H1 (cell line): ENCODE measurements around the gene PANX1. TPM values are rescaled to one million over a fixed set of nuclear protein-coding genes. Genes with fewer than 3 reads are reported as not detected.

Experiments used
- CTCF ChIA-PET: fragments of 300-600 bp; sonication (Branson Sonifier 250); formaldehyde crosslinking; loops from one replicate; lab custom pipeline; 2021; ENCODE audit not compliant: partially characterized antibody; lab: Charles Lee
- POLR2A ChIA-PET: fragments of 300-600 bp; sonication (Branson Sonifier 250); formaldehyde crosslinking; loops from one replicate; lab custom pipeline; 2021; ENCODE audit warnings: inconsistent platforms; ENCODE audit not compliant: partially characterized antibody; lab: Charles Lee
- DNase-seq, 2 experiments: peaks; one replicate each; pipeline versions ENCODE4 v3.0.0 to v3.0.0-alpha.2; 2010 to 2022; ENCODE audit warnings: low spot score in 2 of 2, low read depth in 1 of 2, mixed read lengths in 1 of 2
- FAIRE-seq: peaks from 2 replicates; lab custom pipeline; 2011; peaks lifted over from hg19 to GRCh38; lab: Jason Lieb, UNC
- H2AFZ ChIP-seq: 2 replicates; pipeline ENCODE4 v1.8.1; 2012; ENCODE audit warnings: low read length, inconsistent platforms
- H2AK5ac ChIP-seq: 2 replicates; pipeline ENCODE4 v1.6.1; 2013; ENCODE audit warnings: low read depth, low read length
- H2BK120ac ChIP-seq: replicated peaks from 2 replicates; pipeline ENCODE3; 2013; ENCODE audit warnings: low read depth, low read length, inconsistent platforms
- H2BK12ac ChIP-seq: 2 replicates; pipeline ENCODE4 v1.6.1; 2013; ENCODE audit warnings: low read depth, low read length
- H2BK15ac ChIP-seq: 2 replicates; pipeline ENCODE4 v1.6.1; 2013; ENCODE audit warnings: low read length
- H2BK20ac ChIP-seq: 2 replicates; pipeline ENCODE4 v1.6.1; 2013; ENCODE audit warnings: low read length
- H2BK5ac ChIP-seq: 2 replicates; pipeline ENCODE4 v1.6.1; 2013; ENCODE audit warnings: low read depth, low read length
- H3K14ac ChIP-seq: 2 replicates; pipeline ENCODE4 v1.6.1; 2013; ENCODE audit warnings: inconsistent platforms; ENCODE audit not compliant: insufficient read length
- H3K18ac ChIP-seq: 2 replicates; pipeline ENCODE4 v1.6.1; 2013; ENCODE audit warnings: low read length; ENCODE audit errors: extremely low read depth
- H3K23ac ChIP-seq: 2 replicates; pipeline ENCODE4 v1.6.1; 2013; ENCODE audit warnings: inconsistent platforms; ENCODE audit not compliant: insufficient read length
- H3K23me2 ChIP-seq: 2 replicates; pipeline ENCODE4 v1.6.1; 2013; ENCODE audit warnings: low read depth, low read length
- H3K27ac ChIP-seq: 2 replicates; pipeline ENCODE4 v1.6.1; 2011; ENCODE audit warnings: low read depth, low read length, inconsistent platforms
- H3K27me3 ChIP-seq, 4 experiments: replicated peaks in 1 of 4; 1 replicate in 1 of 4; 2 replicates in 3 of 4; pipeline versions ENCODE4 v1.6.1 to v1.8.1; 2011 to 2013; ENCODE audit warnings: low read length in 3 of 4, mild to moderate bottlenecking in 3 of 4, inconsistent platforms in 2 of 4, mixed read lengths in 2 of 4, moderate library complexity in 1 of 4; ENCODE audit not compliant: control insufficient read depth in 3 of 4, insufficient read depth in 3 of 4; ENCODE audit errors: extremely low read depth in 1 of 4
- H3K36me3 ChIP-seq, 4 experiments: 2 replicates each; pipeline versions ENCODE4 v1.6.1 to v1.8.1; 2011 to 2013; ENCODE audit warnings: mild to moderate bottlenecking in 4 of 4, low read length in 3 of 4, moderate library complexity in 2 of 4, control low read depth in 1 of 4, inconsistent platforms in 1 of 4; ENCODE audit not compliant: insufficient read depth in 4 of 4, control insufficient read depth in 2 of 4
- H3K4ac ChIP-seq: replicated peaks from 2 replicates; pipeline ENCODE3; 2013; ENCODE audit warnings: low read length, low read depth, mixed read lengths, inconsistent platforms; ENCODE audit not compliant: insufficient read length
- H3K4me1 ChIP-seq, 4 experiments: replicated peaks in 1 of 4; 1 replicate in 1 of 4; 2 replicates in 3 of 4; pipeline versions ENCODE4 v1.6.1 to v1.8.1; 2011 to 2013; ENCODE audit warnings: low read length in 3 of 4, inconsistent platforms in 2 of 4, mixed read lengths in 1 of 4; ENCODE audit not compliant: insufficient read depth in 4 of 4, control insufficient read depth in 3 of 4
- H3K4me2 ChIP-seq, 2 experiments: 2 replicates each; pipeline versions ENCODE4 v1.6.1 to v1.8.1; 2011 to 2013; ENCODE audit warnings: low read depth in 2 of 2, low read length in 2 of 2, control low read depth in 1 of 2, inconsistent platforms in 1 of 2, mild to moderate bottlenecking in 1 of 2; ENCODE audit not compliant: insufficient read depth in 1 of 2
- H3K4me3 ChIP-seq, 4 experiments: fragments of 200-600, 300-600 bp in 1 of 4; sonication (generic), shearing (Covaris generic), sonication (Bioruptor Twin) in 1 of 4; 2 replicates each; pipeline versions ENCODE4 v1.5.1 to v1.8.1; 2011 to 2016; ENCODE audit warnings: low read length in 4 of 4, low read depth in 3 of 4, control low read depth in 2 of 4, inconsistent platforms in 2 of 4, mild to moderate bottlenecking in 2 of 4, mixed read lengths in 1 of 4, moderate library complexity in 1 of 4; ENCODE audit not compliant: insufficient read depth in 2 of 4; ENCODE audit errors: extremely low read depth in 1 of 4
- H3K56ac ChIP-seq: replicated peaks from 2 replicates; pipeline ENCODE3; 2013; ENCODE audit warnings: low read depth, mild to moderate bottlenecking, mixed read lengths, low read length, inconsistent platforms; ENCODE audit not compliant: insufficient read length
- H3K79me1 ChIP-seq: 2 replicates; pipeline ENCODE4 v1.6.1; 2013; ENCODE audit warnings: low read depth, low read length, control low read depth
- H3K79me2 ChIP-seq, 2 experiments: 2 replicates each; pipeline versions ENCODE4 v1.6.1 to v1.8.1; 2012 to 2013; ENCODE audit warnings: low read length in 2 of 2, mild to moderate bottlenecking in 2 of 2, inconsistent platforms in 1 of 2; ENCODE audit not compliant: insufficient read depth in 2 of 2, control insufficient read depth in 1 of 2
- H3K9ac ChIP-seq, 4 experiments: replicated peaks in 1 of 4; 1 replicate in 1 of 4; 2 replicates in 3 of 4; pipeline versions ENCODE4 v1.6.1 to v1.8.1; 2011 to 2013; ENCODE audit warnings: low read depth in 3 of 4, low read length in 3 of 4, control low read depth in 2 of 4, mild to moderate bottlenecking in 2 of 4, moderate library complexity in 2 of 4, inconsistent platforms in 1 of 4; ENCODE audit errors: extremely low read depth in 1 of 4
- H3K9me3 ChIP-seq, 2 experiments: 2 replicates each; pipeline versions ENCODE4 v1.6.1 to v1.8.1; 2012 to 2013; ENCODE audit warnings: mild to moderate bottlenecking in 2 of 2, moderate library complexity in 2 of 2, control low read depth in 1 of 2, inconsistent platforms in 1 of 2, low read depth in 1 of 2, low read length in 1 of 2, mixed read lengths in 1 of 2; ENCODE audit not compliant: insufficient read depth in 2 of 2
- H4K20me1 ChIP-seq, 2 experiments: replicated peaks in 1 of 2; 2 replicates each; pipeline versions ENCODE3 to v1.8.1; 2011 to 2013; ENCODE audit warnings: inconsistent platforms in 2 of 2, low read length in 2 of 2, mild to moderate bottlenecking in 1 of 2; ENCODE audit not compliant: insufficient read depth in 2 of 2, control insufficient read depth in 1 of 2
- H4K5ac ChIP-seq: 2 replicates; pipeline ENCODE4 v1.6.1; 2013; ENCODE audit warnings: low read length, low read depth, mixed read lengths, inconsistent platforms; ENCODE audit not compliant: insufficient read length
- H4K8ac ChIP-seq: 2 replicates; pipeline ENCODE4 v1.8.0; 2013; ENCODE audit warnings: mild to moderate bottlenecking, moderate library complexity, low read length, inconsistent platforms; ENCODE audit not compliant: insufficient read depth; ENCODE audit errors: extremely low read depth
- H4K91ac ChIP-seq: replicated peaks from 2 replicates; pipeline ENCODE3; 2013; ENCODE audit warnings: low read length, mixed read lengths, inconsistent platforms; ENCODE audit not compliant: insufficient read length
- POLR2A ChIP-seq, 2 experiments: IDR thresholded peaks; 1 replicate in 1 of 2; 2 replicates in 1 of 2; pipeline ENCODE4 v1.6.1; 2011; ENCODE audit warnings: low read depth in 2 of 2, low read length in 2 of 2, mild to moderate bottlenecking in 2 of 2; ENCODE audit errors: control extremely low read depth in 1 of 2
- POU5F1 ChIP-seq: IDR thresholded peaks from 2 replicates; pipeline ENCODE4 v1.6.1; 2011; ENCODE audit warnings: low read depth, mild to moderate bottlenecking, low read length, moderate library complexity
- TAF7 ChIP-seq: optimal IDR thresholded peaks from 2 replicates; pipeline ENCODE3; 2011; ENCODE audit warnings: low read depth, mild to moderate bottlenecking, inconsistent platforms, low read length, moderate library complexity, borderline replicate concordance
- TEAD4 ChIP-seq: IDR thresholded peaks from 2 replicates; pipeline ENCODE4 v1.6.1; 2012; ENCODE audit warnings: low read depth, low read length, inconsistent platforms, mixed read lengths
- YY1 ChIP-seq: IDR thresholded peaks from 2 replicates; pipeline ENCODE4 v1.6.1; 2011; ENCODE audit warnings: low read depth, mild to moderate bottlenecking, low read length
- whole genome bisulfite sequencing, 2 experiments: shearing (Covaris generic) in 1 of 2; methylation state at CpG; one replicate each; pipeline versions ENCODE4 v1.1.6 to v1.1.7; 2013 to 2015; ENCODE audit warnings: low lambda C conversion rate in 2 of 2, mixed read lengths in 2 of 2, inconsistent platforms in 1 of 2, low coverage in 1 of 2, missing lambda C conversion rate in 1 of 2; ENCODE audit not compliant: insufficient replicate concordance in 2 of 2, insufficient coverage in 1 of 2, insufficient read length in 1 of 2; ENCODE audit errors: extremely low coverage in 1 of 2, missing lambda C conversion rate in 1 of 2; 5-methylcytosine and 5-hydroxymethylcytosine counted together
- polyA plus RNA-seq, 7 experiments: library from polyadenylated mRNA; depleted of rRNA in 3 of 7; stranded (reverse) in 5 of 7; unstranded in 2 of 7; fragments of >200 nt in 5 of 7; fragments of 200-250 nt in 2 of 7; gene quantifications; 1 replicate in 5 of 7; 2 replicates in 1 of 7; 4 replicates in 1 of 7; pipeline versions ENCODE4 v1.2.1 to v1.2.3, GENCODE V29; 2011 to 2013; ENCODE audit warnings: missing spikeins in 2 of 7, mixed read lengths in 2 of 7
- total RNA-seq: library from RNA; stranded (reverse); fragmentation: NEBNext Ultra II Directional; extraction: Animal tissue kit (Norgen Biotek cat#: 25700); gene quantifications from 2 replicates; pipeline ENCODE4 v1.2.1, GENCODE V29; 2021

The PANX1 gene
- total and polyA plus RNA-seq, 2 of the 8 experiments (the other 6 are each of a cell fraction or from before 2014, with no cell fraction given) = 15.9 to 35.2 TPM

DNA sequence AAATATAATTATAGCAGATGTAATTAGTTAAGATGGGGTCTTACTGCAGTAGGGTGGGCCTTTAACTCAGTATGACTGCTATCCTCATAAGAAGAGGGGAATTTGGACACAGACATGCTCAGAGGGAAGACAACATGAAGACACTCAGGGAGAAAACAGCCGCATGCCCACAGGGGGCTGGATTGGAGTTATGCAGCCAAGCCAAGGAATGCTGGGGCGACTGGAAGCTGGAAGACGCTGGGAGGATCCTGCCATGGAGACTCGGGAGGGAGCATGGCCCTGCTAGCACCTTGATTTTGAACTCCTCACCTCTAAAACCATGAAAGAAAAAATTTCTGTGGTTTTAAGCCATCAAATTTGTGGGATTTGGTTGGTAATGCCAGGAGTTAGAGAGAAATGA is 40.9 kb downstream of the PANX1 start:
- H3K23me2 ChIP-seq = no peaks in the 10 kb centered on the region
- no peak overlapping the region for H3K9ac ChIP-seq
- 60% methylated on average over 4 of the region's 4 CpGs; no CpG with 5 or more reads in 1 of the 2 experiments for WGBS, 2 experiments
- H3K79me2 ChIP-seq = peaks cover 17 to 97% of the 10 kb centered on the region in 2 experiments
- no peak overlapping the region for H3K4me3 ChIP-seq
- no peak overlapping the region for H3K4ac ChIP-seq
- H3K4me2 ChIP-seq = no peak overlapping the region
- no peak overlapping the region for H2BK15ac ChIP-seq
- no peak overlapping the region for H3K56ac ChIP-seq
- H2AFZ ChIP-seq = no peak overlapping the region
- no peak overlapping the region for H4K8ac ChIP-seq
- no peak overlapping the region for H2BK5ac ChIP-seq
- POLR2A ChIA-PET = no interaction called here
- H3K27me3 ChIP-seq = no peaks in the 10 kb centered on the region
- H3K9me3 ChIP-seq = no peaks in the 10 kb centered on the region
- peaks cover 34% of the 10 kb centered on the region for H3K79me1 ChIP-seq
- H4K5ac ChIP-seq = no peak overlapping the region
- H2BK120ac ChIP-seq = no peak overlapping the region
- H3K4me1 ChIP-seq = peaks cover 3 to 16% (median 5%) of the 10 kb centered on the region in 4 experiments; a peak in 4 of 7 replicates
- H3K23ac ChIP-seq = no peak overlapping the region
- H4K91ac ChIP-seq = no peak overlapping the region
- FAIRE-seq (no peak), DNase-seq (no peak)
- H2BK20ac ChIP-seq = no peak overlapping the region
- H3K36me3 ChIP-seq = peaks cover 0 to 5% (median 2%) of the 10 kb centered on the region in 4 experiments; a peak in 3 of 8 replicates
- CTCF ChIA-PET = interaction anchor here (3.9 to 10.2 kb wide), 2 partner anchors 14 to 33 kb away, joined by 19 to 127 read pairs; no protein-coding TSS in a partner anchor
- no peak overlapping the region for H3K14ac ChIP-seq
- H4K20me1 ChIP-seq = peaks cover 25 to 29% of the 10 kb centered on the region in 2 experiments
- H3K18ac ChIP-seq = no peak overlapping the region
- no peak overlapping the region for H2BK12ac ChIP-seq
- H3K27ac ChIP-seq = no peak overlapping the region
- no peak overlapping the region for H2AK5ac ChIP-seq
- peak; percentile 62; the same call in 1 of the 2 replicates for TF ChIP-seq TEAD4
- no peak for TF ChIP-seq TAF7
- no peak for TF ChIP-seq YY1
- no peak for TF ChIP-seq POLR2A (IDR thresholded peaks at IDR 0.05; ENCODE audit: control extremely low read depth in 1 of 2, low read depth in 2 of 2, low read length in 2 of 2)
- TF ChIP-seq POU5F1 = no peak
